ENCODE data around the gene SFXN5.

DNA sequence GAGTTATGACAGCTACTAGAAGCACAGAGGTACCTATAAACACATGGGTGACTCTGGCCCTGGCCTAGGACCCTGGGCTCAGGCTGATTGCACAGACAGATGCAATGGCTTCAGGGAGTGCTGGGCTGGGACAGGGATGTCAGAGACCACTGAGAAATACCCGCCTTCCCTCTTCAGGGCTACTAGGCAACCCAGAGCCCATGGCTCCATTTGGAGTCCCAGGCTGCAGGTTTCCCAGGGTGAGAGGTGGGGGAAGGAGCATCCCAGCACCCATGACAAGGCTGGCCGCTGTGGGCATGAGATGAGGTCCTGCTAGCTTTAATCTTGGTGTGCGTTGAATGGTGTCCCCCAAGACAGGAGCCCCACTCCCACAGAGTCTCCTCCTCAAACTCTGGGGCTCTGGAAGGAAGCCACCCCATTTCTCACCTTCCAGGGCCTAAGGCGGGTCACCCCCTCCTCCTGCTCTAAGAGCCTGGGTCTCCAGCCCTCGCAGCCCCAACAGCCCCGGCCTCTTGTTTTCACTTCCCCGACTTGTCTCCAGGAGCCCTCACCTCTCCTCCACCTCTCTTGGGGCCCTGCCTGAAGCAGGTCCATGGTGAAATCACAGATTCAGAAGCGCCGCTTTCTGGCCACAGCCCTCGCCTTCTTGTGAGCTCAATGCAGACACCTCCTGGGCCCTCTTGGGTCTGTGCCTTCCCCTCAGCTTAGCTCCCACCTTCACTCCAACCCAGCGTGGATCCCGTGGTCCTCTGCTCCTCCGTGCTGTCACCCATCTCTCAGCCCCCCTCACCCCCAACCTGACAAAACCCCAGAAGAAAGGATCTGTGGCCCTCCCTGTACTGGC lies 112.7 kb downstream of the SFXN5 start:
- TF ChIP-seq, protein P1, sequence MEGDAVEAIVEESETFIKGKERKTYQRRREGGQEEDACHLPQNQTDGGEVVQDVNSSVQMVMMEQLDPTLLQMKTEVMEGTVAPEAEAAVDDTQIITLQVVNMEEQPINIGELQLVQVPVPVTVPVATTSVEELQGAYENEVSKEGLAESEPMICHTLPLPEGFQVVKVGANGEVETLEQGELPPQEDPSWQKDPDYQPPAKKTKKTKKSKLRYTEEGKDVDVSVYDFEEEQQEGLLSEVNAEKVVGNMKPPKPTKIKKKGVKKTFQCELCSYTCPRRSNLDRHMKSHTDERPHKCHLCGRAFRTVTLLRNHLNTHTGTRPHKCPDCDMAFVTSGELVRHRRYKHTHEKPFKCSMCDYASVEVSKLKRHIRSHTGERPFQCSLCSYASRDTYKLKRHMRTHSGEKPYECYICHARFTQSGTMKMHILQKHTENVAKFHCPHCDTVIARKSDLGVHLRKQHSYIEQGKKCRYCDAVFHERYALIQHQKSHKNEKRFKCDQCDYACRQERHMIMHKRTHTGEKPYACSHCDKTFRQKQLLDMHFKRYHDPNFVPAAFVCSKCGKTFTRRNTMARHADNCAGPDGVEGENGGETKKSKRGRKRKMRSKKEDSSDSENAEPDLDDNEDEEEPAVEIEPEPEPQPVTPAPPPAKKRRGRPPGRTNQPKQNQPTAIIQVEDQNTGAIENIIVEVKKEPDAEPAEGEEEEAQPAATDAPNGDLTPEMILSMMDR (IDR thresholded peaks at IDR 0.05), result no peak
- TF ChIP-seq POLR2A (IDR thresholded peaks at IDR 0.05), result no peak
